Measurements from ENCODE around the gene CENPT.

DNA sequence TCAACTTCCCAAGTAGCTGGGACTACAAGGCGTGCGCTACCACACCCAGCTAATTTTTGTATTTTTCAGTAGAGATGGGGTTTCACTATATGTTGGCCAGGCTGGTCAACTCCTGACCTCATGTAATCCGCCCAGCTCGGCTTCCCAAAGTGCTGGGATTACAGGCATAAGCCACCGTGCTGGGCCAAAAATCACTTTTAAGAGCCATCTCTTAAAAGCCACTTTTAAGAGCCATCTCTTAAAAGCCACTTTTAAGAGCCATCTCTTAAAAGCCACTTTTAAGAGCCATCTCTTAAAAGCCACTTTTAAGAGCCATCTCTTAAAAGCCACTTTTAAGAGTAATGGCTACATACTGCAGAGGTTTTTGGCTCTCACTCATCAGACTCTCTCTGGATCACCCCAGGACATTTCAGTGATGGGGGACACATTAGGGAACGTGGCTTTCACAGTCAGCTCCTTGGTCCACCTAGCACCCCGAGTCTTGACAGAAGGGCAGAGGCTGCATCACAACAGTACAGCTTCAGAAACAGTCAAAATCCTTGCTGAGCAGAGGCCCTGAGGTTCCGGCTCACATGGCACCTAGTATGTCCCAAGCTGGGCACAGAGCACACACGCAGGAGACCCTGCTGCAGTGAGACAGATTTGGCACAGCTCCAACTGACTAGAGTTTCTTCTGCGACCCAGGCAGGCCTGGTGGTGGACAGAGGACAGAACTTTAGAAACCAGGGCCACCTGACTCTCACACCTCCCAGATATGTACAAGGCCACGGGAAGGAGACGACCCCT lies 64.7 kb downstream of the CENPT start:
- TF ChIP-seq POLR2AphosphoS5 (IDR thresholded peaks at IDR 0.05; ENCODE audit: low read depth, low read length) (no peak), CTCF (IDR thresholded peaks at IDR 0.05; ENCODE audit: control extremely low read depth in 1 of 3, insufficient read depth in 1 of 3, low read depth in 1 of 3, low read length in 3 of 3) (no peak), RAD21 (IDR thresholded peaks at IDR 0.05 in 1 of 2, conservative IDR thresholded peaks at IDR 0.05 in 1 of 2; ENCODE audit: low read depth in 2 of 2, low read length in 2 of 2) (no peak), EZH2 (IDR thresholded peaks at IDR 0.05; ENCODE audit: low read depth, low read length, severe bottlenecking) (no peak), YY1 (IDR thresholded peaks at IDR 0.05; ENCODE audit: low read depth, low read length) (no peak), CREB1 (IDR thresholded peaks at IDR 0.05) (no peak), MAFK (IDR thresholded peaks at IDR 0.05; ENCODE audit: low read depth, low read length) (no peak), KDM4A (IDR thresholded peaks at IDR 0.05; ENCODE audit: low read depth, low read length, severe bottlenecking) (no peak), SRF (IDR thresholded peaks at IDR 0.05; ENCODE audit: low read depth, low read length) (no peak), USF2 (IDR thresholded peaks at IDR 0.05; ENCODE audit: low read length) (no peak), SIX5 (IDR thresholded peaks at IDR 0.05; ENCODE audit: low read depth, low read length) (no peak), SUZ12 (IDR thresholded peaks at IDR 0.05; ENCODE audit: low read length) (no peak)
- TF ChIP-seq, protein P1, sequence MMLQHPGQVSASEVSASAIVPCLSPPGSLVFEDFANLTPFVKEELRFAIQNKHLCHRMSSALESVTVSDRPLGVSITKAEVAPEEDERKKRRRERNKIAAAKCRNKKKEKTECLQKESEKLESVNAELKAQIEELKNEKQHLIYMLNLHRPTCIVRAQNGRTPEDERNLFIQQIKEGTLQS (IDR thresholded peaks at IDR 0.05; ENCODE audit: insufficient read depth, low read depth, low read length), result no peak
